Measurements from ENCODE around the gene TRIM7. TPM values are rescaled to one million over a fixed set of nuclear protein-coding genes. Genes with fewer than 3 reads are reported as not detected.
A peak's percentile ranks its signal among the peaks of the same experiment; 100 is the strongest.

Gene TRIM7
- total RNA-seq, 2 donors from 2014 or later, result 11.5 to 17.9 TPM

DNA sequence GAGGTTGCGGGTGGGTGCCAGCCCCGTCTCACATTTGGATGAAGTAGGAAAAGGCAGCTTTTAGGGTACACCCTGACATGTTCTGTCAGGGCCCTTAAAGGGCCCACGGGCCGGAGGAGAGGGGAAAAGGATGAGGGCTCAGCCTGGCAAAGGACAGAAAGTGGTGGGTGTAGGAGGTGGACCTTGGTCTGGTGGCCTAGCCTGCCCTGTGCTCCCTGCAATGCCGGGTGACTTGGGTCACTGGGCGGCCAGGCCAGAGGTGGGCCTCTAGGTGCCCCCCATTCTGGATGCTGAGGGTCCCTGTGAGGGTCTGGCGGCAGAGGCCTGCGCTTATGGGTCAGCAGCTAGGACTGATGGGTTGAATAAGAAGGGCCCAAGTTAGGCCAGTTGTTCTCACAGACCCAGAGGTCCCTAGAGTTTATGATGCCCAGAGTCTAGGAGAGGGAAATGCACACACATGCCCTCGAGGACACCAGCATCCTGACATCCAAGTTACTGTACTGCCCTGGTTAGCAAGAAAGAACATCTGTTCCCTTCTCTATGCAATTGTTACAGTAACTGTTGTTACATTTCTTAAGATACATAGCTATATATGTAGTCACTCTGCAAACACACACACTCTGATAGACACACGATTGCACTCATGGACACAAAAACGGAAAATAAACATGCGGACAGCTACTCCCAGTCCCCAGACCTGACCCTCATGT lies 12.5 kb downstream of the TRIM7 start:
- Histone ChIP-seq H3K4me1 (peaks cover 29% of the 10 kb centered on the region), H3K27me3 (no peaks in the 10 kb centered on the region), H3K4me3 (peak overlapping the region; percentile 29 to 82), H3K36me3 (replicated peaks in 1 of 2; ENCODE audit: insufficient read depth in 1 of 2, low read depth in 2 of 2) (no peaks in the 10 kb centered on the region), H3K27ac (peak overlapping the region in 3 of 4 donors; percentile 72 to 92 (median 89)), H3K9me3 (no peaks in the 10 kb centered on the region)
- DNase-seq, result no peak
- 48 to 54% methylated on average over 12 of the region's 12 CpGs for WGBS, 2 donors
- TF ChIP-seq, protein P1, sequence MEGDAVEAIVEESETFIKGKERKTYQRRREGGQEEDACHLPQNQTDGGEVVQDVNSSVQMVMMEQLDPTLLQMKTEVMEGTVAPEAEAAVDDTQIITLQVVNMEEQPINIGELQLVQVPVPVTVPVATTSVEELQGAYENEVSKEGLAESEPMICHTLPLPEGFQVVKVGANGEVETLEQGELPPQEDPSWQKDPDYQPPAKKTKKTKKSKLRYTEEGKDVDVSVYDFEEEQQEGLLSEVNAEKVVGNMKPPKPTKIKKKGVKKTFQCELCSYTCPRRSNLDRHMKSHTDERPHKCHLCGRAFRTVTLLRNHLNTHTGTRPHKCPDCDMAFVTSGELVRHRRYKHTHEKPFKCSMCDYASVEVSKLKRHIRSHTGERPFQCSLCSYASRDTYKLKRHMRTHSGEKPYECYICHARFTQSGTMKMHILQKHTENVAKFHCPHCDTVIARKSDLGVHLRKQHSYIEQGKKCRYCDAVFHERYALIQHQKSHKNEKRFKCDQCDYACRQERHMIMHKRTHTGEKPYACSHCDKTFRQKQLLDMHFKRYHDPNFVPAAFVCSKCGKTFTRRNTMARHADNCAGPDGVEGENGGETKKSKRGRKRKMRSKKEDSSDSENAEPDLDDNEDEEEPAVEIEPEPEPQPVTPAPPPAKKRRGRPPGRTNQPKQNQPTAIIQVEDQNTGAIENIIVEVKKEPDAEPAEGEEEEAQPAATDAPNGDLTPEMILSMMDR (IDR thresholded peaks at IDR 0.05), result no peak
- no peak for TF ChIP-seq POLR2A (IDR thresholded peaks at IDR 0.05)
- ATAC-seq, result no peak
- intact Hi-C loops (cut with DNase I), result no loop called here

DNA sequence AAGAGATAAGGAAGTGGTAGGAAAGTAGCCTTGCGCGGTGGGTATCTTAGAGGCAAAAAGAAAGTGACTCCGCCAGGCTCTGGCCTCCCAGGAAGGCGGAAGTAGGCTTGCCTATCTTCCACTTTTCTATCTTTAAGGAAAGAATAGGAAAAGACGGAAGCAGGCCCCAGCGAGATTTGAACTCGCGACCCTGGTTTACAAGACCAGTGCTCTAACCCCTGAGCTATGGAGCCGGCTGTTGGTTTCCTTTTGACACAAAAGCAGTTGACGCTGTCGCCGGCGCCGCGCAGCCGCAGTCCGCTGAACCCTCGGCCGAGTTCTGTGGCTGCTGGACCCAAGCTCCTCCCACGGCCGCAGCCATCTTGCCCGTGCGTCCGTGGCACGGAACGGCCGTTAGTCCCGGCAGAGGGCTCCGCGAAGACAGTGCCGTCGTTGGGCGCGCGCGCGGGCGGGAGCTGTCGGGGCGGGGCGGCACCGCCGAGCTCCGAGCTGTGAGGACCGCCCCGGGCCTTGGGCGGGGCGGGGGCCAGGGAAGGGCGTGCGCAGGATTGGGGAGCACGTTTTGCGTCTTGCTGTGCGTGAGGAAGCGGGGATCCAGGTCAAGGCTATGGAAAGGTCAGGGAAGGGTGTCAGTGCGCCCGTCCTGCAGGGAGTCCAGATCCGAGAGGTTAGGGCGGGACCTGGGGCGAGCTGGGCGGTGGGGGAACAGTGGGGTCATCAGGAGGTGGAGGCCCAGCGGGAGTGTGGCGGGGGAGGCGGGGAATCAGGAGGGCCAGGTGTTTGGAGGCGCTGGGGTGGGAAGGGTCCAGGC lies 13.3 kb downstream of the TRIM7 start:
- no peaks in the 10 kb centered on the region for H3K9me3 ChIP-seq
- DNase-seq (peak; percentile 96 to 97 (median 96)), ATAC-seq (peak; percentile 77)
- peak; percentile 41 to 66 (median 63) for TF ChIP-seq POLR2A (IDR thresholded peaks at IDR 0.05)
- TF ChIP-seq, protein P1 (IDR thresholded peaks at IDR 0.05), result peak in 2 of 7 experiments; percentile 1 to 18
- intact Hi-C loops (cut with DNase I), result no loop called here
- H3K36me3 ChIP-seq (replicated peaks in 1 of 2; ENCODE audit: insufficient read depth in 1 of 2, low read depth in 2 of 2), result no peaks in the 10 kb centered on the region
- no peaks in the 10 kb centered on the region for H3K27me3 ChIP-seq
- peak overlapping the region; percentile 43 to 82 for H3K4me3 ChIP-seq
- 0 to 1% methylated on average over 29 to 64 of the region's 64 CpGs for WGBS, 2 donors
- peak overlapping the region; percentile 72 to 92 (median 86) for H3K27ac ChIP-seq
- peaks cover 34% of the 10 kb centered on the region for H3K4me1 ChIP-seq

DNA sequence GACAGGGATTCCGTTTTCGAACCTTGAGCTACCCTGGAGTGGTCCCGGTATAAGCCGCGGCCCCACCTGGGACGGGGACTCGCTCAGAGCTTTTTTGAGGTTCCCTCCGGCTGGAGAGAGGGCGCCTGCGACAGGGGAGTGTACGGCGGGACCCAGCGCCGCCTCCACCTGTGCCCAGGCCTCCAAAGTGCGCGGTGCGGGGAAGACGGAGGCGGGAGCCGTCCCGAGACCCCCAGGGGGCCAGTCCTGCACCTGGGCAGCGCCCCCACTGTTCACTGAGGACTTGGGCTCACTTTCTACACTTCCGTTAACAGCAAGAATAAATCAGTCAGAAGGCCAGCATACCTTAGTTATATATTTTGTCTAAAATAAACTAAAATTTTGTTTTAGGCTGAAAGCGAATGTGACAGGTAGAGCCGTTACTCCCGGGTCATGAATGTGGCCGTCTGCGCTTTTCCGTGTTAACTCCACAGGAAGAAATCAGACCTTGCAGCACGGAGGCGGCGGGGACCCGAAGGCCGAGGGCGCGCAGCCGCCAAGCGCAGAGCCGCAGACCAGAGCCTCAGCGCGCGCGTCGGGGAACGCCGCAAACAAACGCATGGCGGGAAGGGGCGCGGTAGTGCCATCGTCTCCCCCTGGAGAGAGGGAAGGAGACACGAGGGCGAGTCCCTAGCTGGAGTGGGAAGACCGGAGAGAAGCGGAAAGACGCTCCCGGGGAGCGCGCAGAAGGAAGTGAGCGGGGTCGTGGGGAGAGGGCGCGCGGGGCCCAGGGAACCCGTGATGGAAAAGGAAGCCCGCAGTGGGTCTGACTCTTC lies 14.1 kb downstream of the TRIM7 start:
- intact Hi-C loops (cut with DNase I), result no loop called here
- ATAC-seq (peak; percentile 17), DNase-seq (peak; percentile 43 to 61 (median 55))
- 1 to 2% methylated on average over 43 to 66 of the region's 66 CpGs for WGBS, 2 donors
- Histone ChIP-seq H3K4me3 (peak overlapping the region; percentile 58 to 82), H3K27me3 (no peaks in the 10 kb centered on the region), H3K27ac (peak overlapping the region; percentile 35 to 92 (median 80)), H3K9me3 (no peaks in the 10 kb centered on the region), H3K36me3 (replicated peaks in 1 of 2; ENCODE audit: insufficient read depth in 1 of 2, low read depth in 2 of 2) (no peaks in the 10 kb centered on the region), H3K4me1 (peaks cover 34% of the 10 kb centered on the region)
- TF ChIP-seq, protein P1 (IDR thresholded peaks at IDR 0.05), result peak in 2 of 7 experiments; percentile 13 to 23
- no peak for TF ChIP-seq POLR2A (IDR thresholded peaks at IDR 0.05)

DNA sequence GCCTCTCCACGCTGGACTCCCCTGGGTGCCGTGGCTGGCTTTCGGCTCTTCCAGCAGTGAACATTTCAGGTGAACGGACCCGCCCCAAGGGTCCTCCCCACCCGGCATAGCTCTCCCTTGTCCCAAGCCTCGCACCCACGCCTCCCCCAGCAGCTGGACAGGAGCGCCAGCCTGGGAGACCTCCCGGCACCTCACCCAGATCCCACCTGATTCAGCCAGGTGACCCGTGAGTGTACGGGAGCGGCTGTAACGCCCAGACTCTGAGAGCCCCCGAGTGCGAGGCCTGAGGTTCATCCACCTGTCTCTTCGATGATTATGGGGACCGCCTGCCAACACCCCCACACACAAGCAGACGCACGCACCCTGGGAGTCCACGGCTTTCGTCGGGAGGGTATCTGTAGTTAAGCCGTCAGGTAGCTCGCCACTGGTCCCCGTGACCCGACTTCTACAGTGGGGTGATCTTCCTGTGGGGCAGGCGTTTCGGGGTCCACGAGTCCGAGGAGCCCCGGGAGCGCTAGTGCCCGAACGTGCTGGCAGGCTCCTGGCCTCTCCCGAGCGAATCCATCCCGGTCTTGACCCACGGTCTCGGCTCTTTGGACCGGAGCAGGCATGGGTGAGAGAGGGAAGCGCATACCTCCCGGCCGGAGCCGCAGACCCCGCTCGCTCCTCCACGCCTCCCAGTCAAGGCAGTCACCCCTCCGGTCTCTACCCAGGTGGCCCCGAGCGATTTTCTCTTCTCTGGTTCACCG lies 14.9 kb downstream of the TRIM7 start:
- Histone ChIP-seq H3K9me3 (no peaks in the 10 kb centered on the region), H3K4me3 (peak overlapping the region; percentile 58 to 82), H3K36me3 (replicated peaks in 1 of 2; ENCODE audit: insufficient read depth in 1 of 2, low read depth in 2 of 2) (no peaks in the 10 kb centered on the region), H3K27me3 (no peaks in the 10 kb centered on the region), H3K4me1 (peaks cover 34% of the 10 kb centered on the region), H3K27ac (peak overlapping the region; percentile 41 to 92 (median 80))
- no peak for ATAC-seq
- intact Hi-C loops (cut with DNase I), result no loop called here
- WGBS, 2 donors, result 0 to 1% methylated on average over 18 to 51 of the region's 52 CpGs
- peak; percentile 24 to 42 (median 38) for DNase-seq
- TF ChIP-seq, protein P1 (IDR thresholded peaks at IDR 0.05), result no peak
- no peak for TF ChIP-seq POLR2A (IDR thresholded peaks at IDR 0.05)

All from body of pancreas (tissue), 4 donors.